Stimulated activated CD8-positive, alpha-beta memory T cell treated with anti-CD3 and anti-CD28 coated beads, Interleukin-4, amount 100 ng/mL, for 48 hours (primary cell): ENCODE measurements around the gene PRKCE.

ENCODE experiments used
- DNase-seq: peaks from one replicate; pipeline ENCODE4 v3.0.0-alpha.2; 2020

The PRKCE gene

DNA sequence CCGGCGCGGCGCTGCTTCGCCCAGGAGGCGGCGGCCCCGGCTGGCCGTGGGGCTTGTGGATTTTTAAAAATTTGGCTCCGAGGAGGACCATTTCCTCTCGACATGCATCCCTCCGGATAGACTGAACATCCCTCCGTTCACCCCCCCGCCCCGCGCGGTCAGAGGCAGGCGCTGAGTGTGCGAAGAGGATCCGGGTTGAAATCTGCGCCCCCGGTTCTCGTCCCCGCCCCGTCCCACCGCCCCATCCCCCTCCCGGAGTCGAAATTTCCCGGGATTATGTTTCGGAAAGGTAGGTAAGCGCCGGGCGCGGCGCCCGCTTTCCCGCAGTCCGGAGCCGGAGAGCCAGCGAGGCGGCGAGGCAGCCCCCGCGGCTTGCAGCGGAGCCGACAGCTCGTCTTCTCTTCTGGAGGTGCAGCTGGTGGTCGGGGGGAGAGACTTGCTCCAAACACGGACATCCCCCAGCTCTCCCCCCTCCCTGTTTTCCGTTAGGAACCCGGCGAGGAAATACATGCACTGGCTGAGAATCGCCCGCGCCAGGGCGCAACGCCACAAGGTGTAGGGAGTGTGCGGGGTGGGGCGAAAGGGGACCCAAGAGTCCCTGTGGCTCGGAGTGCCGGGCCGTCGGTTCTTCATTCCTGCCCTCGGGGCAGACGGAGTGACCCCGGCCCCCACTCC is at the start of gene PRKCE:
PRKCE (plus strand) TSS at position 261 of the 675 bp plus-strand sequence.
- peak; percentile 68 for DNase-seq

- DNase-seq: no peak
Measured at GRCh38 chr2:45602624-45603023, 48.9 kb upstream of the PRKCE start.

GRCh38 chr2:45605116-45605515 is 46.4 kb upstream of the PRKCE start:
- DNase-seq: no peak

DNA sequence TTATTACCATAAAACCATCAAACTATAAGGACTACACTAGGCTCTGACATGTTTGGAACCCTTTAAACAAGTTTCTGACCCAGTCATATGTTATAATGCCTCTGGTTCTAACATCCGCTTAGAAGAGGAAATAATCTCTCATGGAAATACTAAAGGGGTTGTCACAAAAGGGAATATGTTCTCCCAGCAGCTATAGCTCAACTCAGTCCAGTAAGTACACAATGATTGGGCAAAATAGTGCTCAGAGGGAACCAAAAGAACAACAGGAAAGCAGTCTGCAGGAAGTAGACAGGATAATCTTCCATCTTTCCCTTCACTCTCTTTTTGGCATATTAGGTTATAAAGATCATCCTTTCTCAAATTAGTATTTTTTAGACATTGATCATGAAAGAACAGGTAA is 44.7 kb upstream of the PRKCE start:
- no peak for DNase-seq

DNA sequence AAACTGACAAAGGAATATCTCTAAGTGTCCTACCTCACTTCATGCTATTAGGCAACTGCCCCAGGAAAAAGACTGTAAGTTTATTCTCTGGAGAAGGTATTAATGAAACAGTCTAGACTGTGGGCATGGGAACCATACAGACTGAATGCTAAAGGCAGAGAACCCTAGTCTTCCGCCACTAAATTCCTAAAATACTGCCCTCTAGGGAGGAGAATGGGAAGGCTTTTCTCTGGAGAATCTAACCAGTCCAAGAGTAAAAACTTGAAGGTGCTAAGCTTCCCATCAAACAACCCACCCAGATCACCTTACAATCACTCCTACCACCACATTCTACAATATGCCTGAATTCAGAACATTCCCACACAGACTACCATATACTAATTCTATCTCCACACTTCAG is 43.8 kb upstream of the PRKCE start:
- DNase-seq: no peak

- peak; percentile 55 for DNase-seq
Measured at GRCh38 chr2:45610281-45611019, 41.0 kb upstream of the PRKCE start.

- DNase-seq: peak; percentile 98
Measured at GRCh38 chr2:45611020-45611859, 40.2 kb upstream of the PRKCE start, which contains the start of gene SRBD1. Gene SRBD1, minus strand, starts transcription at chr2:45611267. Its CDS starts 5,826 bp downstream, at chr2:45605441.

- DNase-seq: no peak
Measured at GRCh38 chr2:45612285-45612684, 39.2 kb upstream of the PRKCE start.

- DNase-seq: no peak
Measured at GRCh38 chr2:45612731-45613130, 38.7 kb upstream of the PRKCE start.

GRCh38 chr2:45614330-45614729 is 37.1 kb upstream of the PRKCE start:
- no peak for DNase-seq

DNA sequence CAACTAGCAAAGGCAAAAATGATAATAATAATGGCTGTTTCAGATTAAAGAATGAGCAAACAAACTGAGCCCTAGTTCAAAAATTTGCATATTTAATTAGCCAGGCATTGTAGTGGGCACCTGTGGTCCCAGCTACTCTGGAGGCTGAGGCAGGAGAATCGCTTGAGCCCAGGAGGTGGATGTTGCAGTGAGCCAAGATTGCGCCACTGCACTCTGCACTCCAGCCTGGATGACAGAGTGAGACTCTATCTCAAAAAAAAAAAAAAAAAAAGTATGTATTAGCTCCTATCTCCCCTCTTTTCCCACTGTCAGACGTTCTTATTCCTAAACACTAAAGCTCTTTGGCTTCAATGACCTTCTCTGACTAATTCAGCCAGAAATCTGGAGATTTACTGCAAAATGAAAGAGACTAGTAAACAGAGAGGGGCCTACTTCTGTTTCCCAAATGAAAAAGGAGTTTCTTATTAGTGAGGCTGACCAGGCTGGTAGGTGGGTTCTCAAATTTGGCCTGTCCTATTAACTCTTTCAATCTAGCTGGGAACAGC is 36.5 kb upstream of the PRKCE start:
- no peak for DNase-seq

GRCh38 chr2:45616658-45617411 is 34.6 kb upstream of the PRKCE start:
- DNase-seq: no peak

GRCh38 chr2:45617496-45617895 is 34.0 kb upstream of the PRKCE start:
- DNase-seq: no peak

- no peak for DNase-seq
Measured at GRCh38 chr2:45622336-45623075, 29.0 kb upstream of the PRKCE start.

- DNase-seq: no peak
Measured at GRCh38 chr2:45623098-45623497, 28.4 kb upstream of the PRKCE start.

GRCh38 chr2:45625824-45626223 is 25.7 kb upstream of the PRKCE start:
- no peak for DNase-seq

- DNase-seq: no peak
Measured at GRCh38 chr2:45626387-45627221, 24.9 kb upstream of the PRKCE start.

DNA sequence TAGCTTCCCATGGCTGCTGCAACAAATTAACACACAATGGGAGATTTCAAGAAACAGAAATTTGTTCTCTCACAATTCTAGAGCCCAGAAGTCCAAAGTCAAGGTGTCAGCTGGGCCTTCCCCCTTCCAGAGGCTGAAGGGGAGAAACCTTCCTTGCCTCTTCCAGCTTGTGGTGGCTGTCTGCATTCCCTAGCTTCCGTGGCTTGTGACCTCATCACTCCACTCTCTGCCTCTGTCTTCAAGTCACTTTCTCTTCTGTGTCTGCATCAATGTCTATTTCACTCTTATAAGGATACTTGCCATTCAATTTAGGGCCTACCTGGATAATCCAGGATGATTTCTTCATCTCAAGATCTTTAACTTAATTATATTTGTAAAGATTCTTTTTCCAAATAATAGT is 23.6 kb upstream of the PRKCE start:
- no peak for DNase-seq

DNA sequence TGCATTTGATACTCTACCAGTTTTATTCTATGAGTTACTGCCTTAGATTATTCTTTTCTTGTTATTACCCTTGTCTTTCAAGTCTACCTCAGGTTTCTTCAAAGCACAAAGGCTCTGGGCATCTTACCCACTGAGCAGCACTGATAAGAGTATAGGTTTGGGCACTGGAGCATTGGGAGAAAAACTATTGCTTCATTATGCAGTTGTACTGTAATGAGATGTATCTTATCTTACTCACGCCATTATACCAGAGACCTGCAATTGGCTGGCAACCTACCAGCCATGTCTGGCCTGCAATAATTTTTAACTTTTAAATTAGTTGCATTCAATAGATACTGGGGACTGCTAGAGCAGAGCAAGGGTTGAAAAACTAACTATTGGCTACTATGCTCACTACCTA is 21.5 kb upstream of the PRKCE start:
- DNase-seq: no peak

DNA sequence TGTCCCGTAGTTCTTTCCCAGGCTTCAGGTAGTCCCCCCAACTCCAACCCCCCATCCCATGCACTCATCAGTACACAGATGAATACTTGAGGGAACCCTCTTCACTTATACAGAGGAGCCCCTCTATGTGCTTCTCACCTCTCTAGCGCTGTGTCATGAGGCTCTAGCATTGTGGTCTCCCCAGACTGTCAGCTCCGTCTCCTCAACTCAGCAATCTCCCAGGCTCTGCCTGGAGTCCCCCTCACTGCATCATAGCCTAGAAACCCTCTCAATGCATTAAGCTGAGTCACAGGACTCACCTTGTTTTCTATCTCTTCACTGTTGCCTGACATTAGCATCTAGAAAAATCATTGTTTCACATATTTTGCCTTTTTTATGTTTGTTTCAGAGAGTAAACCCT is 20.2 kb upstream of the PRKCE start:
- DNase-seq: no peak

DNA sequence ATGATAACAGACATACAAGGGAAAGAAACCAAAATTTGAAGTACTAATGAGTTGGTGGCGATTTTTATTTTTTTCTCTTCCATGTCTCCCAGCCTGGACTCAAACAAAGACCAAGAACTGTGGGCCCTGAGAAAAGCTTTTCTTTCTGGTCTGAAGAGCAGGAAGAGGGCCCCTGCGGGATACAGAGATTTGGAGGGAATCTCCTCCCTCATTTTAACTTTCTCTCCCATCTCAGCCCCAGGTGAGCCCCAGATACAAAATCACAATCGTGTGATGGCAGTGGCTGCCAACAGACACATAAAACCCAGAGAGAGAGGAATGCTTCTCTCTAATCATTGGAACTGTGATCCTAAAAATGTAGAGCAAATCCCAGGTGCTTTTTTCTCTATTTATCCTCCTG is 19.5 kb upstream of the PRKCE start:
- DNase-seq: no peak
